VCaP (cell line): ENCODE results near the gene FCRL2.

Source experiments
- H3K27ac ChIP-seq: fragments of 450-650 bp; 2 replicates; pipeline ENCODE4 v1.5.1; 2017
- CTCF ChIP-seq: fragments of 450-650 bp; conservative IDR thresholded peaks from 2 replicates; pipeline ENCODE4 v1.5.1; 2017; ENCODE audit warnings: mild to moderate bottlenecking, moderate library complexity

FCRL2 gene

GRCh38 chr1:157776971-157777391, at the start of gene FCRL2:
FCRL2 (minus strand) TSS chr1:157777132; CDS start chr1:157777073, 59 bp downstream.
- no peak for TF ChIP-seq CTCF
- H3K27ac ChIP-seq: no peak within 1 kb of the TSS

- H3K27ac ChIP-seq: no peak overlapping the region
- TF ChIP-seq CTCF: no peak
Observed at GRCh38 chr1:157820299-157820698, 43.4 kb upstream of the FCRL2 start.

- no peak for TF ChIP-seq CTCF
Observed at GRCh38 chr1:157819896-157820295, 43.0 kb upstream of the FCRL2 start, which contains the start of gene FCRL1. FCRL1 (minus strand) TSS chr1:157820120; CDS start chr1:157820037, 83 bp downstream.

GRCh38 chr1:157819215-157819614, 42.3 kb upstream of the FCRL2 start:
- no peak for TF ChIP-seq CTCF

More at GRCh38 chr1:157819896-157820295, 43.0 kb upstream of the FCRL2 start, which contains the start of gene FCRL1:
- no peak within 1 kb of the TSS for H3K27ac ChIP-seq

GRCh38 chr1:157813269-157813668, 36.3 kb upstream of the FCRL2 start:
- no peak overlapping the region for H3K27ac ChIP-seq
- TF ChIP-seq CTCF: no peak

More at GRCh38 chr1:157819215-157819614, 42.3 kb upstream of the FCRL2 start:
- no peak overlapping the region for H3K27ac ChIP-seq

- no peak for TF ChIP-seq CTCF
- no peak overlapping the region for H3K27ac ChIP-seq
Observed at GRCh38 chr1:157806431-157807149, 29.7 kb upstream of the FCRL2 start.

GRCh38 chr1:157803851-157804250, 26.9 kb upstream of the FCRL2 start:
- H3K27ac ChIP-seq: no peak overlapping the region
- TF ChIP-seq CTCF: no peak
